Keratinocyte (primary cell): ENCODE data around the gene PER2. TPM values are rescaled to one million over a fixed set of nuclear protein-coding genes. Genes with fewer than 3 reads are reported as not detected.

Experiments used
- DNase-seq: peaks from one replicate; pipeline ENCODE4 v3.0.0-alpha.2; 2011; ENCODE audit warnings: low read depth, missing footprints, low spot score
- FAIRE-seq: peaks from 2 replicates; lab custom pipeline; 2011; peaks lifted over from hg19 to GRCh38; lab: Jason Lieb, UNC
- H2AFZ ChIP-seq: 2 replicates; pipeline ENCODE4 v1.6.0; 2012; ENCODE audit warnings: low read length, control low read depth, inconsistent platforms; ENCODE audit not compliant: control insufficient read depth
- H3K27ac ChIP-seq: 2 replicates; pipeline ENCODE4 v1.5.1; 2011; ENCODE audit warnings: low read length; ENCODE audit not compliant: control insufficient read depth, insufficient read depth
- H3K27me3 ChIP-seq: 3 replicates; pipeline ENCODE4 v1.6.0; 2011; ENCODE audit warnings: low read length; ENCODE audit not compliant: control insufficient read depth, insufficient read depth; ENCODE audit errors: extremely low read depth
- H3K36me3 ChIP-seq, 2 experiments: 2 replicates in 1 of 2; 3 replicates in 1 of 2; pipeline ENCODE4 v1.5.1; 2011; ENCODE audit warnings: low read length in 2 of 2, mild to moderate bottlenecking in 1 of 2; ENCODE audit not compliant: control insufficient read depth in 2 of 2, insufficient read depth in 2 of 2; ENCODE audit errors: extremely low read depth in 1 of 2
- H3K4me1 ChIP-seq: 3 replicates; pipeline ENCODE4 v1.5.1; 2011; ENCODE audit warnings: low read length; ENCODE audit not compliant: control insufficient read depth, insufficient read depth; ENCODE audit errors: extremely low read depth
- H3K4me2 ChIP-seq: 3 replicates; pipeline ENCODE4 v1.6.0; 2011; ENCODE audit warnings: low read depth, low read length; ENCODE audit not compliant: control insufficient read depth, insufficient read depth; ENCODE audit errors: extremely low read depth
- H3K4me3 ChIP-seq, 3 experiments: fragments of 200-600 bp in 1 of 3; sonication (generic) in 1 of 3; 2 replicates in 2 of 3; 3 replicates in 1 of 3; pipeline ENCODE4 v1.5.1; 2011 to 2016; ENCODE audit warnings: low read length in 3 of 3, mild to moderate bottlenecking in 3 of 3, control low read depth in 2 of 3, inconsistent platforms in 1 of 3, low read depth in 1 of 3, mixed read lengths in 1 of 3, mixed run types in 1 of 3, moderate library complexity in 1 of 3; ENCODE audit not compliant: control insufficient read depth in 2 of 3, insufficient read depth in 2 of 3; ENCODE audit errors: extremely low read depth in 1 of 3
- H3K79me2 ChIP-seq: 2 replicates; pipeline ENCODE4 v1.6.0; 2012; ENCODE audit warnings: low read length; ENCODE audit not compliant: control insufficient read depth, insufficient read depth
- H3K9ac ChIP-seq: 3 replicates; pipeline ENCODE4 v1.6.0; 2011; ENCODE audit warnings: low read length; ENCODE audit not compliant: control insufficient read depth, insufficient read depth; ENCODE audit errors: extremely low read depth
- H3K9me1 ChIP-seq: 3 replicates; pipeline ENCODE4 v1.6.0; 2011; ENCODE audit warnings: low read length; ENCODE audit not compliant: control insufficient read depth, insufficient read depth; ENCODE audit errors: extremely low read depth
- H3K9me3 ChIP-seq: 2 replicates; pipeline ENCODE4 v1.5.1; 2012; ENCODE audit warnings: low read depth, low read length; ENCODE audit not compliant: control insufficient read depth
- H4K20me1 ChIP-seq: 3 replicates; pipeline ENCODE4 v1.6.0; 2011; ENCODE audit warnings: low read length; ENCODE audit not compliant: control insufficient read depth, insufficient read depth; ENCODE audit errors: extremely low read depth
- EZH2 ChIP-seq: IDR thresholded peaks from one replicate; pipeline ENCODE4 v1.6.1; 2012; ENCODE audit warnings: inconsistent platforms, mild to moderate bottlenecking, low read length, moderate library complexity
- dilution Hi-C: fragments of 300-500 bp; cut with MboI; formaldehyde crosslinking; loops from one replicate; pipeline ENCODE4 v1.7.0; 2020; ENCODE audit warnings: low sequenced_read_pairs; ENCODE audit not compliant: extremely low pct_ligation_motif_present
- polyA plus RNA-seq, 5 experiments: library from polyadenylated mRNA; depleted of rRNA in 3 of 5; stranded (reverse) in 3 of 5; stranded (forward) in 1 of 5; unstranded in 1 of 5; fragments of >200 nt; gene quantifications; 1 replicate in 1 of 5; 2 replicates in 3 of 5; 3 replicates in 1 of 5; pipeline versions ENCODE4 v1.2.1 to v1.2.3, GENCODE V29; 2011 to 2012; ENCODE audit warnings: missing spikeins in 2 of 5, low read depth in 1 of 5, low replicate concordance in 1 of 5
- TF ChIP-seq, protein P1 (sequence below), 3 experiments: IDR thresholded peaks in 1 of 3; conservative IDR thresholded peaks in 1 of 3; optimal IDR thresholded peaks in 1 of 3; 2 replicates in 2 of 3; 3 replicates in 1 of 3; pipeline versions ENCODE3 to v1.5.1; 2011; ENCODE audit warnings: low read length in 3 of 3, mild to moderate bottlenecking in 3 of 3, moderate library complexity in 2 of 3, control low read depth in 1 of 3, inconsistent platforms in 1 of 3; ENCODE audit not compliant: insufficient read depth in 2 of 3; ENCODE audit errors: extremely low read depth in 1 of 3

The PER2 gene
- polyA plus RNA-seq, 1 donor (not counting 4 experiments of a cell fraction or from before 2014, with no cell fraction given), result 1.6 TPM

DNA sequence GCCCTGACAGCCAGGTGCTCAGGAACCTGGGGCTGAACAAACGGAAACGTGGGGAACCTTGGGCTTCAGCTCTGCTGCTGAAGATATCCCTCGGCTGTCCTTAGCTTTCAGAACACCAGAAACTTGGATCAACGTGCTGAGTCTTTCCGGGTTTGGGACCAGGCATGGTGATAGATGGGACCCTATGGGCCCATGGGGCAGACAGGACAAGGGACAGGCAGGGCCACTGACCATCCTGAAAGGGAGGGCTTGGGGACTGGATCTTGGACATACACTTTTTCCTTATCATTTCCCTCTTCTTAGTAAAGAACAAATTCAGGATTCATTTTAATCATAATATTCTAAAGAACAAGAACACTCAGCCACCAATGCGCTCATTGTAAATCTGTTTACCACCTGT lies 32.3 kb downstream of the PER2 start:
- Histone ChIP-seq H3K9me1 (no peaks in the 10 kb centered on the region), H3K36me3 (peaks cover 3 to 20% of the 10 kb centered on the region in 2 experiments), H3K4me2 (no peak overlapping the region), H3K9me3 (no peaks in the 10 kb centered on the region), H3K79me2 (no peaks in the 10 kb centered on the region), H2AFZ (no peak overlapping the region), H3K27ac (no peak overlapping the region), H4K20me1 (no peaks in the 10 kb centered on the region), H3K27me3 (no peaks in the 10 kb centered on the region), H3K4me1 (no peaks in the 10 kb centered on the region), H3K4me3 (no peak overlapping the region), H3K9ac (no peak overlapping the region)
- FAIRE-seq (no peak), DNase-seq (no peak)
- dilution Hi-C loops, result no loop called here
- TF ChIP-seq, protein P1, sequence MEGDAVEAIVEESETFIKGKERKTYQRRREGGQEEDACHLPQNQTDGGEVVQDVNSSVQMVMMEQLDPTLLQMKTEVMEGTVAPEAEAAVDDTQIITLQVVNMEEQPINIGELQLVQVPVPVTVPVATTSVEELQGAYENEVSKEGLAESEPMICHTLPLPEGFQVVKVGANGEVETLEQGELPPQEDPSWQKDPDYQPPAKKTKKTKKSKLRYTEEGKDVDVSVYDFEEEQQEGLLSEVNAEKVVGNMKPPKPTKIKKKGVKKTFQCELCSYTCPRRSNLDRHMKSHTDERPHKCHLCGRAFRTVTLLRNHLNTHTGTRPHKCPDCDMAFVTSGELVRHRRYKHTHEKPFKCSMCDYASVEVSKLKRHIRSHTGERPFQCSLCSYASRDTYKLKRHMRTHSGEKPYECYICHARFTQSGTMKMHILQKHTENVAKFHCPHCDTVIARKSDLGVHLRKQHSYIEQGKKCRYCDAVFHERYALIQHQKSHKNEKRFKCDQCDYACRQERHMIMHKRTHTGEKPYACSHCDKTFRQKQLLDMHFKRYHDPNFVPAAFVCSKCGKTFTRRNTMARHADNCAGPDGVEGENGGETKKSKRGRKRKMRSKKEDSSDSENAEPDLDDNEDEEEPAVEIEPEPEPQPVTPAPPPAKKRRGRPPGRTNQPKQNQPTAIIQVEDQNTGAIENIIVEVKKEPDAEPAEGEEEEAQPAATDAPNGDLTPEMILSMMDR (optimal IDR thresholded peaks at IDR 0.05 in 1 of 3, IDR thresholded peaks at IDR 0.05 in 1 of 3, conservative IDR thresholded peaks at IDR 0.05 in 1 of 3; ENCODE audit: extremely low read depth in 1 of 3, insufficient read depth in 2 of 3, low read length in 3 of 3), result no peak
- TF ChIP-seq EZH2, result no peak

DNA sequence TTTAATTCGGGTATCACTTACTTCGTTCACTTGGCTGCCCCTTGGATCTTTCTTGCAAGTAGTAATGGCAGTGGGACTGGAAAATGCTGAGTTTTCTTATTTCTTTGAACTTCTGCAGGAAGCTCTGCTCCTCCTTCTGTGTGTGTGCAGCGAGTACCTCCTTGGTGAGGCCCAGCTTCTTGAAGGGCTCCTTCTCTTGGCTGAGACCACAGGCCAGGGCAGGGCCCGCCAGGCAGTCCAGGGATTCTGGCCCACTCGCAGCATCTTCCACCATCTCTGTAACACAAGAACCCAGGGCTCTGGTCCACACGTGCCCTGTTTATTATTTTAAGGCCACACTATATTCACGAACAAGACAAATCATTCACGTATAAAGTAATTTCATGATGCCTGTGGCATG lies 32.8 kb downstream of the PER2 start:
- FAIRE-seq, result no peak
- no peaks in the 10 kb centered on the region for H4K20me1 ChIP-seq

More for the DNA sequence above, 32.8 kb downstream of the PER2 start:
- dilution Hi-C loops, result no loop called here
- Histone ChIP-seq H3K9me3 (no peaks in the 10 kb centered on the region), H3K36me3 (peaks cover 3 to 20% of the 10 kb centered on the region in 2 experiments), H3K4me1 (no peaks in the 10 kb centered on the region), H3K4me3 (no peak overlapping the region), H3K9me1 (no peaks in the 10 kb centered on the region), H3K27ac (no peak overlapping the region), H2AFZ (no peak overlapping the region), H3K9ac (no peak overlapping the region), H3K79me2 (no peaks in the 10 kb centered on the region), H3K27me3 (no peaks in the 10 kb centered on the region), H3K4me2 (no peak overlapping the region)
- TF ChIP-seq EZH2, result no peak
- TF ChIP-seq, protein P1 (optimal IDR thresholded peaks at IDR 0.05 in 1 of 3, IDR thresholded peaks at IDR 0.05 in 1 of 3, conservative IDR thresholded peaks at IDR 0.05 in 1 of 3; ENCODE audit: extremely low read depth in 1 of 3, insufficient read depth in 2 of 3, low read length in 3 of 3), result no peak
- DNase-seq, result no peak
